Left lung (tissue), 10 donors: ENCODE data around the gene MRPS21. TPM values are rescaled to one million over a fixed set of nuclear protein-coding genes. Genes with fewer than 3 reads are reported as not detected.
A peak's percentile ranks its signal among the peaks of the same experiment; 100 is the strongest.

ENCODE experiments used
- ATAC-seq: fragments of 200-7000 bp; cut with Tn5 transposase; one replicate; pipeline ENCODE4 v1.9.1; 2020; ENCODE audit warnings: moderate library complexity
- DNase-seq, 4 donors: peaks; one replicate each; pipeline ENCODE4 v3.0.0-alpha.2; 2013 to 2020
- H3K27ac ChIP-seq, 2 donors: fragments of 200-600 bp; sonication (generic) in 1 of 2; one replicate each; pipeline versions ENCODE4 v1.5.0 to v1.8.0; 2020 to 2021
- H3K27me3 ChIP-seq, 2 donors: fragments of 200-600 bp; sonication (generic) in 1 of 2; one replicate each; pipeline versions ENCODE4 v1.5.0 to v1.8.0; 2020 to 2021
- H3K36me3 ChIP-seq, 2 donors: fragments of 200-600 bp; sonication (generic) in 1 of 2; one replicate each; pipeline versions ENCODE4 v1.5.0 to v1.8.0; 2020 to 2021
- H3K4me1 ChIP-seq, 2 donors: fragments of 200-600 bp; one replicate each; pipeline ENCODE4 v1.8.0; 2021
- H3K4me3 ChIP-seq, 2 donors: fragments of 200-600 bp; sonication (generic) in 1 of 2; one replicate each; pipeline versions ENCODE4 v1.5.0 to v1.8.0; 2020 to 2021; ENCODE audit warnings: mild to moderate bottlenecking in 1 of 2
- H3K9me3 ChIP-seq, 2 donors: fragments of 200-600 bp; sonication (generic) in 1 of 2; one replicate each; pipeline versions ENCODE4 v1.5.0 to v1.8.0; 2020 to 2021
- CTCF ChIP-seq, 2 donors: fragments of 200-600 bp; sonication (generic) in 1 of 2; IDR thresholded peaks; one replicate each; pipeline versions ENCODE4 v1.5.0 to v1.8.0; 2021; ENCODE audit warnings: antibody characterized with exemption in 2 of 2
- intact Hi-C, 2 donors: fragments of 100-400 bp; cut with DNase I; formaldehyde crosslinking; loops; one replicate each; pipeline versions ENCODE4 v1.11.2 to v1.14.2; 2022
- polyA plus RNA-seq, 6 donors: library from polyadenylated mRNA; unstranded; fragments of 120-200 nt; gene quantifications; one replicate each; pipeline ENCODE4 v1.2.1, GENCODE V29; 2013; ENCODE audit not compliant: insufficient read length in 6 of 6
- total RNA-seq, 2 donors: library from RNA; stranded (reverse); fragmentation: NEBNext Ultra II Directional; extraction: Animal tissue kit (Norgen Biotek cat#: 25700); gene quantifications; one replicate each; pipeline ENCODE4 v1.2.1, GENCODE V29; 2021
- donor health status: DM: no; HTN: yes; CAD: no.
- donor health status: DM: no; HTN: no; CAD: no.

Gene MRPS21
- total and polyA plus RNA-seq, 8 donors, result 44.2 to 66.2 (median 56.2) TPM

GRCh38 chr1:150268705-150269403, 24.8 kb upstream of the MRPS21 start, which contains the start of gene APH1A:
Gene APH1A, minus strand, starts transcription at chr1:150269016. Its CDS starts 206 bp downstream, at chr1:150268810.
- Histone ChIP-seq H3K9me3 (no peaks in the 10 kb centered on the region), H3K4me3 (peak within 1 kb of the TSS; percentile 83 to 97), H3K36me3 (peaks cover 0 to 34% of the 10 kb centered on the region in 2 donors), H3K4me1 (peaks cover 11 to 39% of the 10 kb centered on the region in 2 donors), H3K27ac (peak within 1 kb of the TSS; percentile 88 to 94), H3K27me3 (no peaks in the 10 kb centered on the region)
- DNase-seq, result peak; percentile 92 to 99 (median 98)
- no peak for TF ChIP-seq CTCF (IDR thresholded peaks at IDR 0.05)
- intact Hi-C loops, result no loop called here
- ATAC-seq, result peak; percentile 99

DNA sequence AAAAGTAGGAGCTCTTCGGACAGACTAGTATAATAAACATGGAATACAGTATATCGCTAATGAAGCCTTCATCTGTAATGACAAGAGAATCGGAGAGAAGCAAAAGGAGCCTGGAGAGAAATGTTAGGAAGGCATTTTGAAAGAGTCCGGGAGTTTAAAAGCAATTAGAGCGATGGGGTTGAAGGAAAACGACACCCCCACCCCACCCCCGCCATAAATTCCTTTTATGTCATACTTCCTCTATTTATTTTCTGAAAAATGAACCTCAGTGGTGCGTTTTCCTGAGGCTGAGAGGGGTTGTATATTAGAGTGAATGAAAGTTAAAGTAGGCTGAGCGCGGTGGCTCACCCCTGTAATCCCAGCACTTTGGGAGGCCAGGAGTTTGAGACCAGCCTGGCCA, 24.2 kb upstream of the MRPS21 start:
- intact Hi-C loops, result no loop called here
- ATAC-seq (no peak), DNase-seq (no peak)
- no peaks in the 10 kb centered on the region for H3K27me3 ChIP-seq
- TF ChIP-seq CTCF (IDR thresholded peaks at IDR 0.05), result no peak
- no peaks in the 10 kb centered on the region for H3K9me3 ChIP-seq
- H3K36me3 ChIP-seq, result peaks cover 0 to 28% of the 10 kb centered on the region in 2 donors
- H3K4me1 ChIP-seq, result peaks cover 11 to 39% of the 10 kb centered on the region in 2 donors
- H3K27ac ChIP-seq, result peak overlapping the region; percentile 88 to 94
- H3K4me3 ChIP-seq, result peak overlapping the region; percentile 83 to 97

- intact Hi-C loops, result no loop called here
- Histone ChIP-seq H3K27me3 (no peaks in the 10 kb centered on the region), H3K4me3 (no peak overlapping the region), H3K9me3 (no peaks in the 10 kb centered on the region), H3K27ac (peak overlapping the region; percentile 58 to 61), H3K4me1 (peaks cover 11 to 39% of the 10 kb centered on the region in 2 donors), H3K36me3 (peaks cover 0 to 8% of the 10 kb centered on the region in 2 donors)
- DNase-seq (no peak), ATAC-seq (no peak)
- no peak for TF ChIP-seq CTCF (IDR thresholded peaks at IDR 0.05)
Observed at GRCh38 chr1:150271291-150271959, 22.2 kb upstream of the MRPS21 start.

DNA sequence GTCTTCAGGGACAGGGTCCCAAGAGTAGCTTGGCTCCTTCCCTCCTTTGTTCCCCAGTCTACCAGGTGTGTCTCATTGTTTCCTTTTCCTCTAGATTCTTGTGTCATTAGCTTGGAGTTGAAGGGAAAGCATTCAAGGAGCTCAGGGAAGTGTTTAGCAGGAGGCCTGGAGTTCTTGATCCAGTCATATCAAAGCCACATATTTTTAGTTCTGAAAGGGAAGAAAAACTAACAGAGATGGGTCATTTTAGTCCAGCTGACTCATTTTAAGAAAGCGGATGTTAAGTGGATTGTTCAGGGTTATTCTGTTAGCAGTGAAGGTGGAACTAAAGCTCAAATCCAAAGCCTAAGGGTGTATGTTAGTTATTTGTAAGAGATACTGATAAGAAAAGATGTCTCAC, 20.4 kb upstream of the MRPS21 start:
- peaks cover 5 to 24% of the 10 kb centered on the region in 2 donors for H3K4me1 ChIP-seq
- intact Hi-C loops, result no loop called here
- H3K27me3 ChIP-seq, result no peaks in the 10 kb centered on the region
- H3K27ac ChIP-seq, result peak overlapping the region; percentile 6 to 58
- H3K4me3 ChIP-seq, result peak overlapping the region in 1 of 2 donors; percentile 19
- H3K9me3 ChIP-seq, result no peaks in the 10 kb centered on the region
- no peak for DNase-seq
- ATAC-seq, result no peak
- no peaks in the 10 kb centered on the region for H3K36me3 ChIP-seq
- TF ChIP-seq CTCF (IDR thresholded peaks at IDR 0.05), result no peak

- Histone ChIP-seq H3K27me3 (peaks cover 0 to 19% of the 10 kb centered on the region in 2 donors), H3K4me1 (peaks cover 0 to 20% of the 10 kb centered on the region in 2 donors), H3K36me3 (no peaks in the 10 kb centered on the region), H3K9me3 (no peaks in the 10 kb centered on the region), H3K27ac (no peak overlapping the region), H3K4me3 (no peak overlapping the region)
- no peak for TF ChIP-seq CTCF (IDR thresholded peaks at IDR 0.05)
- ATAC-seq, result no peak
- intact Hi-C loops, result no loop called here
- no peak for DNase-seq
Observed at GRCh38 chr1:150280138-150280707, 13.4 kb upstream of the MRPS21 start.
